Gastrocnemius medialis (tissue), 4 donors: ENCODE results near the gene COL5A2. TPM values are rescaled to one million over a fixed set of nuclear protein-coding genes. Genes with fewer than 3 reads are reported as not detected.

Source experiments
- ATAC-seq, 2 donors: fragments of 150-250 bp; one replicate each; pipeline ENCODE4 v1.9.1; 2016
- DNase-seq, 2 donors: peaks; one replicate each; pipeline ENCODE4 v3.0.0-alpha.2; 2019
- H3K27ac ChIP-seq, 4 donors: fragments of 200-600 bp; sonication (generic); 1 replicate in 1 of 4; 2 replicates in 3 of 4; pipeline ENCODE4 v1.5.1; 2016 to 2018; ENCODE audit warnings: mild to moderate bottlenecking in 2 of 4, moderate library complexity in 1 of 4
- H3K27me3 ChIP-seq, 3 donors: fragments of 200-600 bp; sonication (generic) in 2 of 3; 1 replicate in 1 of 3; 2 replicates in 2 of 3; pipeline versions ENCODE4 v1.5.1 to v1.6.0; 2016 to 2019; ENCODE audit warnings: mild to moderate bottlenecking in 1 of 3, moderate library complexity in 1 of 3
- H3K36me3 ChIP-seq, 2 donors: fragments of 200-600 bp; sonication (generic) in 1 of 2; one replicate each; pipeline ENCODE4 v1.5.1; 2017 to 2018
- H3K4me1 ChIP-seq, 2 donors: fragments of 200-600 bp; sonication (generic) in 1 of 2; one replicate each; pipeline ENCODE4 v1.5.1; 2016 to 2017; ENCODE audit warnings: mild to moderate bottlenecking in 2 of 2
- H3K4me3 ChIP-seq, 4 donors: fragments of 200-600 bp; sonication (generic) in 3 of 4; 1 replicate in 1 of 4; 2 replicates in 3 of 4; pipeline ENCODE4 v1.5.1; 2016 to 2019; ENCODE audit warnings: mild to moderate bottlenecking in 2 of 4
- H3K9me3 ChIP-seq, 3 donors: fragments of 200-600 bp; sonication (generic) in 2 of 3; 1 replicate in 1 of 3; 2 replicates in 2 of 3; pipeline ENCODE4 v1.5.1; 2016 to 2019
- CTCF ChIP-seq, 5 experiments: fragments of 450-650 bp in 3 of 5; fragments of 200-600 bp in 2 of 5; sonication (generic) in 2 of 5; IDR thresholded peaks in 4 of 5; conservative IDR thresholded peaks in 1 of 5; 1 replicate in 4 of 5; 2 replicates in 1 of 5; pipeline ENCODE4 v1.5.1; 2016 to 2019; ENCODE audit warnings: antibody characterized with exemption in 5 of 5, mild to moderate bottlenecking in 3 of 5, moderate library complexity in 3 of 5
- POLR2A ChIP-seq, 2 donors: fragments of 450-650 bp; IDR thresholded peaks; one replicate each; pipeline ENCODE4 v1.6.1; 2017; ENCODE audit warnings: antibody characterized with exemption in 2 of 2, mild to moderate bottlenecking in 2 of 2, moderate library complexity in 2 of 2
- in situ Hi-C, 4 donors: fragments of 200-750 bp; cut with MboI; loops; one replicate each; pipeline versions ENCODE4 v1.15.0 to v1.8.0; 2017; ENCODE audit warnings: low sequenced_read_pairs in 4 of 4
- intact Hi-C: fragments of 100-400 bp; cut with DNase I; formaldehyde crosslinking; loops from one replicate; pipeline ENCODE4 v1.15.1; 2023; ENCODE audit warnings: low total_unique reads
- total RNA-seq, 4 donors: library from RNA; depleted of rRNA; stranded (reverse); fragments of >200 nt; gene quantifications; one replicate each; pipeline versions ENCODE4 v1.1.0 to v1.2.3, GENCODE V29; 2016

The COL5A2 gene
- total RNA-seq, 4 donors from 2014 or later, result 4.4 to 9.8 (median 6.2) TPM

DNA sequence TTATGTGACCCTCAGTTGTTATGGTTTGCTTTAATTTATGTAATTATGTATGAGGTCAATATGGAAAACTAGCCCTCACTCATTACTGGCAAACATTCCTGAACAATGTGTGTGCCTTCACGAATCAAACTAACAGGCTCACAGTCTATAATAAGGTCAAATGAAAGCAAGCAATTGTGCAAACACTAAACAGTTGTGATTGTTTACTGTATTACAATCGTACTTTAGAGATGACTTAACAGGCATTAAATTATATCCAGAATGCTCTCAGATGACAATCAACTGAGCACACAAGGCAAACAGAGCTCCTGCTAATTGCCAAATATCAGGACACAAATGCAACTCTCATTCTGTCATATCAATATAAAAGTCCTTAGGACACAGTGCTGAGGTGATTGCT, 29.5 kb downstream of the COL5A2 start:
- ATAC-seq (peak; percentile 83 to 95), DNase-seq (no peak)
- in situ Hi-C loops (no loop called here), intact Hi-C loops (no loop called here)
- no peaks in the 10 kb centered on the region for H3K27me3 ChIP-seq
- H3K9me3 ChIP-seq, result no peaks in the 10 kb centered on the region
- no peaks in the 10 kb centered on the region for H3K36me3 ChIP-seq
- H3K27ac ChIP-seq, result no peak overlapping the region
- H3K4me1 ChIP-seq, result peaks cover 11 to 22% of the 10 kb centered on the region in 2 donors
- no peak for TF ChIP-seq CTCF (IDR thresholded peaks at IDR 0.05 in 4 of 5, conservative IDR thresholded peaks at IDR 0.05 in 1 of 5)
- no peak for TF ChIP-seq POLR2A (IDR thresholded peaks at IDR 0.05)
- no peak overlapping the region for H3K4me3 ChIP-seq

- no peaks in the 10 kb centered on the region for H3K27me3 ChIP-seq
- H3K4me1 ChIP-seq, result peaks cover 11 to 22% of the 10 kb centered on the region in 2 donors
- TF ChIP-seq CTCF (IDR thresholded peaks at IDR 0.05 in 4 of 5, conservative IDR thresholded peaks at IDR 0.05 in 1 of 5) (no peak), POLR2A (IDR thresholded peaks at IDR 0.05) (no peak)
- H3K36me3 ChIP-seq, result no peaks in the 10 kb centered on the region
- in situ Hi-C loops (no loop called here), intact Hi-C loops (no loop called here)
- no peak overlapping the region for H3K27ac ChIP-seq
- no peak for ATAC-seq
- DNase-seq, result no peak
- H3K4me3 ChIP-seq, result no peak overlapping the region
- H3K9me3 ChIP-seq, result no peaks in the 10 kb centered on the region
These were observed 31.6 kb downstream of the COL5A2 start for GRCh38 chr2:189147989-189148388.

DNA sequence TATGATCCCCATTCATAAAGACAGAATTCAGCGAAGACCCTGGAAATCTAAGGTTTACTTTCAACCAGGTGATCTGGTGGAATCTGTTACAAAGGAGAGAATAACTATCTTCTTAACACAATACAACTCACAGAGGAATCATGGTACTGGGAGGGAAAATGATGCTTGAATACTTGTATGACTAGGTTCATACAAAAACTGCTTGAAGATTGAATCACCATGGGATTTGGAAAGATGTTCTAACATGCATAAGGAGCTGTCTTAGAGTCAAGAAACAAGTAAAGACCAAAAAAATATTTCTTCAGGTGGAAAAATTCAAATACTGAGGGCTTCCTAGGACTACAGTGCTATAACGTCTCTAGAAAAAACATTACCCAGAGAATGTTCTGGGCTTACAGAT, 32.2 kb downstream of the COL5A2 start:
- no peak for DNase-seq
- no peaks in the 10 kb centered on the region for H3K36me3 ChIP-seq
- TF ChIP-seq POLR2A (IDR thresholded peaks at IDR 0.05), result no peak
- TF ChIP-seq CTCF (IDR thresholded peaks at IDR 0.05 in 4 of 5, conservative IDR thresholded peaks at IDR 0.05 in 1 of 5), result no peak
- no peak overlapping the region for H3K4me3 ChIP-seq
- no peak for ATAC-seq
- no peaks in the 10 kb centered on the region for H3K9me3 ChIP-seq
- intact Hi-C loops, result no loop called here
- H3K27me3 ChIP-seq, result no peaks in the 10 kb centered on the region
- H3K27ac ChIP-seq, result no peak overlapping the region
- peaks cover 11 to 19% of the 10 kb centered on the region in 2 donors for H3K4me1 ChIP-seq
- in situ Hi-C loops, result no loop called here

- Histone ChIP-seq H3K27me3 (no peaks in the 10 kb centered on the region), H3K4me3 (no peak overlapping the region), H3K36me3 (no peaks in the 10 kb centered on the region), H3K27ac (no peak overlapping the region), H3K4me1 (peaks cover 11 to 15% of the 10 kb centered on the region in 2 donors), H3K9me3 (no peaks in the 10 kb centered on the region)
- intact Hi-C loops (no loop called here), in situ Hi-C loops (no loop called here)
- ATAC-seq (no peak), DNase-seq (no peak)
- no peak for TF ChIP-seq POLR2A (IDR thresholded peaks at IDR 0.05)
- TF ChIP-seq CTCF (IDR thresholded peaks at IDR 0.05 in 4 of 5, conservative IDR thresholded peaks at IDR 0.05 in 1 of 5), result no peak
These were observed 33.0 kb downstream of the COL5A2 start for GRCh38 chr2:189146553-189146952.

- intact Hi-C loops (loop anchor here (5.0 kb wide), 1 partner anchor 268 kb away; no protein-coding TSS in a partner anchor), in situ Hi-C loops (no loop called here)
- ATAC-seq (no peak), DNase-seq (no peak)
- Histone ChIP-seq H3K36me3 (no peaks in the 10 kb centered on the region), H3K9me3 (no peaks in the 10 kb centered on the region), H3K4me1 (peaks cover 5 to 7% of the 10 kb centered on the region in 2 donors), H3K27ac (no peak overlapping the region), H3K27me3 (no peaks in the 10 kb centered on the region), H3K4me3 (no peak overlapping the region)
- TF ChIP-seq CTCF (IDR thresholded peaks at IDR 0.05 in 4 of 5, conservative IDR thresholded peaks at IDR 0.05 in 1 of 5), result no peak
These were observed 34.8 kb downstream of the COL5A2 start for GRCh38 chr2:189144700-189145211.
